Dermis microvascular lymphatic vessel endothelial cell (primary cell): ENCODE data around the gene TP53AIP1. TPM values are rescaled to one million over a fixed set of nuclear protein-coding genes. Genes with fewer than 3 reads are reported as not detected.

Experiments
- DNase-seq, 2 donors: peaks; one replicate each; pipeline versions ENCODE4 v3.0.0 to v3.0.0-alpha.2; 2010; ENCODE audit warnings: low read depth in 2 of 2
- total RNA-seq: library from RNA; depleted of rRNA; stranded (reverse); fragments of >200 nt; gene quantifications from 2 replicates; pipeline ENCODE4 v1.2.1, GENCODE V29; 2014

The TP53AIP1 gene, protein sequence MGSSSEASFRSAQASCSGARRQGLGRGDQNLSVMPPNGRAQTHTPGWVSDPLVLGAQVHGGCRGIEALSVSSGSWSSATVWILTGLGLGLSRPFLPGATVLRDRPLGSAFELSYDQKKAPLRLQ
- total RNA-seq, result not detected in 2 replicates

DNA sequence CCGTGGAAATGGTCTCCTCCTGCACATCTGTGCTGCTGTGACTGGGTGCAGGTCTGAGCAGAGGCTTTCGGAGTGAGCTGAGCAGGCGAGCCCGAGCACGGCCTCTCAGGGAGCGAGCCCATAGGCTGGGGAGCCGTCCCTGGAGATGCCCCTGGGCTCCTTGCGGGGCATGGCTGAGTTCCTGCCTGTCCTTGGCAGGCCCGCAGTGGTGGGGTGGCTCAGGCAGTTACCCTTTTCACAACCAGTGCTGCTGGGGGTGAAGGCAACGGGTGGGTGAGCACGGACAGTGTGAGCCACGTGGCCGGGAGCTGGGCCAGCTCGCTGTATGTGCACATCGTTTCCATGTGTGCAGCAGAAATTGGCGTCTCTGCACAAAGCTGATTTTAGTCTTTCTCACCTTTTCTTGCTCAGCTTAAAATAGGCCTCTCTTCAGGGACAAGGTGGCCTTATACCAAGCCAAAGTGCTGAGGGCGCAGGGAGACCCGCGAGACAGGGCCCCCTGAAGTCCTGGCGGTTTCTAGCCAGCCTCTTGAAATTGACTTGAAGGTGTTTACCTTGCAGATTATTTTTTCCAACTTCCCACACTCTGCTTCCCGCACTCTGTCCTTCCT, at the start of gene TP53AIP1:
Gene TP53AIP1, minus strand, starts transcription at position 55 of the 611 bp plus-strand sequence. CDS start 5,053 bp downstream, outside the sequence.
- no peak for DNase-seq

DNA sequence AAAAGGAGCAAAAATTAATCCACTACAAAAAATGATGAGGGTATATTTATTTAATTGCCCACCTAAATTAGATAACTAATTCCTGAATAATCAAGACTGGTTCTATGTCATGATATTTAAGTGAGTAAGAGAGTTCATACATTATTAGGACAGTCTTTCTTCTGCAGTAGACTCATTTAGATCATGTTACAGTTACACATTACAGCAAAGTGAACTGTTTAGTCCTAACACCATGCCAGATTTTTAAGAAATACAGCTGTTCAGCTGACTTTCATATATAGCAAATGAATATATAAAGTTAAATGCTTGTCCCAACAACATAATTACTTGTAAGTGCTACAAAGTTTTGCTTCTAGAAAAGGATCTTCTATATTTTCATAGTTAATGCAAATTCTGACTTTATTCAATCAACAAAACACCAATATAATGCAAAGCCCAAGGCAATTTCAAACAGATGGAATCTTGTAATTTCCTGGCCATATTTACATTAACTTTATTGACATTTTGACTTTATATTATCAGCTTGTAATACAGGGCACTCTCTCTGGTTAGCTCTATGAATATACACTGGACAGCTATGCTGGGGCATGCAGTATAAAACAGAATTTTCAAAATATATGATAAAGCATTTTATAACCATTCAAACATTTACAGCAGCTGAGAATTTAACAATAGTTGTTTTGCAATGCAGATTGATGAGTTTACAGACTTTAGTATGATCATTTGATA, 45.7 kb upstream of the TP53AIP1 start:
- DNase-seq, result no peak

DNA sequence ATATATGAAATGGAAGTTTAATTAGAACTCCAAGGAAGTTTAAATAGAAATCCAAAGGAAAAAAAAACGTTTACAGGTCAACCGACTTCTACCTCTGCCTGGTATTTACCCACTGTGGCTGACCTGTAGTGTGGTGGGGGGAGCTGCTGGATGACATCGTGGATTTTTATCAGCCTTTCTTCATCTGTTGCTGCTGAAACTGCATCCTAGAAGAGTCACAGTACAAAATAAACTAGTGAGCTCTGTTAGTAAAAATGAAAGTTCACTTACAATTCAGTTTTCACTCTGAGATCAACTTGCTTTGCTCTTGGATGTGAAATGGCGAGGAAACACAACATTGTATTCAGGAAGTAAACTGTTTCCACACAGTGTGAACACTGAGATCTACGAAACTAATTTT, 43.2 kb upstream of the TP53AIP1 start:
- DNase-seq, result no peak

DNA sequence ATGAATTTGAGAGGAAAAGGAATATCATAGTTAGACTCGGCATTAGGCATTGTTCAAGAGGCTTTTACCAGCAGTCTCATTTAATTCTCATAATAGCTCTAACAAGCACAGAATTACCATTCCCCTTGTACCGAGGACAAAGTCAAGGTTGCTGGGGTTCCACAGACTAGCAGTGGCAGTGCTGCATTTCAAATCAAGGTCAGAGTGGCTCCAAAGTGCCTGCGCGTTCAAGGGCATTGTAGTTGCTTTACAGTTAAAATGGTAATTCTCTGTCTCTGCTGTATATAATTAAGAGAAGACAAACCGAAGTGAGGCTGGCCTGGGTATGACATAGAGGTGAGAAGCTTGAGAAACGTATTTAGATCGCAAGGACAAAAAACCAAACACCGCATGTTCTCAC, 40.4 kb upstream of the TP53AIP1 start:
- DNase-seq, result no peak

DNA sequence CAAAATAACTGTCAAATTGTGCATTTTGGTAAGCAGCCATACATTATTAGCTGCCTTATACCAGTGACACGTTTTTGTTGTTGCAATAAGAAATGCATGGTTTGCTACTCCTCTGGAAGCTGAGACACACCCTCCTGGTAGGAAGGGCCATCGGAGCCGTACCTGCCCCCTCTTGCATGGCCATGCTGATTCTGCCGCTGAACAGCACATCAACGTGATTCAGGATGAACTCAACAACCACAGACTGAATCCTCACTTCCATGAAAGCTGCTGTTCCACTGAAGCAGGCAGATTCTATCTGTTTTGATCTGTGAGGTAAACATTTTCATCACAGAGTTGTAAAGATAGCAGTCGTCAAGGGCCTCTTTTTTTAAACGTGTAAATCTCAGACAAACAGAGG, 38.6 kb upstream of the TP53AIP1 start:
- no peak for DNase-seq

DNA sequence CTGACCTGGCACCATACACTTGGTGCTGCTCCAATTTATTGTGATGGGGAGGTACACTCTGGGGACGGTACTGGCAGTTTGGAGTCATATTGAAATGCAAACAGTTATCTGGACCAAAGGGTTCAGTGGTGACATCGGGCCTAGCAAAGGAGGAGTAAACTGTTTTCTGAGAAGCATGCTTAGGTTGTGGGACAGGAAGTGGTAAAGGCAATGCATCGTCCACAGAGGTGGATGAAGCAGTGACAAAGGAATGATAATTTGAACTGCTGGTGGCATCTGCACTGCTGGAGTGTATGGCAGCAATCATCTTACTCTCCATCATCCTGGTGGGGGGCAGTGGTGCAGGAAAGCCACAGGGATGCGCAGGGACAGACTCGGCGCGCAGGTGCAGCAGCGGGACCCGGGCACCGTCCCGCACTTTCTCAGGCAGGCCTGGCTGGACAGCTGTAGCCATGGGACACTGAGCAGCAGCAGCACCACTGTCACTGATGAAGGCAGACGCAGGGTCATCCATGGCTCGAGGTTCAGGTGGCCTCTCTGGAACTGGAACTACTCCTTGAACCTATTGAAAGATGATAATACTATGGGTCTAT, 28.0 kb upstream of the TP53AIP1 start:
- no peak for DNase-seq

DNA sequence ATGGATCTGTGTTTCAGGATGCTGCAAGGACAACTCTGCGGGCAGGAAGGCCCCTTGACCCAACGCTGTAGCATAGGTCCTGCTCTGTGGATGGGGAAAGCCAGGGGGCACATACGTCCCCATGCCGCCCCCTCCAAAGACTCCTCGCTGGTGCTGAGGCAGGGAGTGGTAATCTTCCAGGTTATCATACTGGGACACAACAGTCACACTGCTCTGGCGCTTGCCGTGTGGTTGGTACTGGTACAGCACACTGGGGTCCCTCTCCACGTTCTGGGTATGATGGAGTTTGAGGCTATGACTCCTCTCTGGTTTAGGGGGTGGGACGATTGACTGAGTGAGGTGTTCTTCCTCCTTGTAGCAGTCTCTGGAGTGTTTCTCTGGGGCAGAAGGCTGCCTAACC, 26.2 kb upstream of the TP53AIP1 start:
- DNase-seq, result no peak

DNA sequence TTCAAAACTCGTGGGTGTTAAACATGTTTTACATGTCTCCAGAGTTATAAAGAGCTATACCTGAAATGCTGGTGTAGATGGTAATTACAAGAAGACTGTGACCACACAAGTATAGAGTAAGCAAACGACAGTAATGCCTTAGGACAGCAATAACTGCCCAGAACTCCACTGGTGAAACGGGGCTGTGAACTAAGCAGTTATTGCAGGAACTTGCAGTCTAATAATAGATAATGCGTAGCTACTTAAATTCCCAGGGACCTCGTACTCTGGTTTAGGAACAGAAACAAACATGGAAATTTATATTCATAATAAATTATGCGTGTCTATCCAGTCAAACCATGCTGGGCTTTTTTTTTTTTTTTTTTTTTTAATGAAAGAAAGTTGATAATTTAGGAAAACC, 24.9 kb upstream of the TP53AIP1 start:
- DNase-seq, result no peak

DNA sequence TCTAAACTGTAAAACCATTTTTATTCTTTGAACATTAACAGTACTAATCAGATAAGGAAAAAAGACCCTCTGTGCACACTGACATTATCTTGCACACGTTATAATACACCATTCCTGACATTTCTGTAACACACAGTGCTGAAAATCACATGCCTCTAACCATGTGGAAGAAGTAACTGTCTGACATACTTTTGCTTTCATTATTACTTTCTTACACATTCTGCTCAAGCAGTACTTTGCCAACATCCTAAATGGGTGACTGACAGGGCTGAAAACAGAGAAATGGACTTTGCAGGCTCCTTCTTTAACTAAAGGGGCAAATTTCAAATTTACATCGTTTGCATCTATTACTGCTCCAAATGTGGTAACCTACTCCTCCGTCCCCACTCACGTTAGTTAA, 22.8 kb upstream of the TP53AIP1 start:
- no peak for DNase-seq

DNA sequence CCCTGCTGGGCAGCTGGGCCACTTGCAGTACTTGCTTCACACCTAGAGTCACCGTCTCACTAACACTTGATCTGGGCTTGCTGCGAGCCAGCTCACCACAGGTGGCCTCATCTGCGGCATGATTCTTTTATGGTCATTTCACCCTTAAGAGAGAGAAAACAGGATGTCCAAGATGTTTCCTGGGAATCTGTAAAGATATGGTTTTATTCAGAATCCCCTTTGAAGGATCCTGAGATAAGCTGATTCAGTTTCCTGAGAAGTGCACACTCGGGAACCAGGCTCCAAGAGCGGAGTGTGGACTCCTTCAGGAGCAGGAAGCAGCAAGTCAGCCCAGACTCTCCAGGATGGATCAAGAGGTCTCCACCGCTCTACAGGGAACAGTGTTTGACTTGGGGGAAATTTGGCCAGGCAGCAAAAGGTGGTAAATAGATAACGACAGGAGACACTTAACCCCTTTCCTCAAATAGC, 21.8 kb upstream of the TP53AIP1 start:
- DNase-seq, result peak in 1 of 2 donors; percentile 80

DNA sequence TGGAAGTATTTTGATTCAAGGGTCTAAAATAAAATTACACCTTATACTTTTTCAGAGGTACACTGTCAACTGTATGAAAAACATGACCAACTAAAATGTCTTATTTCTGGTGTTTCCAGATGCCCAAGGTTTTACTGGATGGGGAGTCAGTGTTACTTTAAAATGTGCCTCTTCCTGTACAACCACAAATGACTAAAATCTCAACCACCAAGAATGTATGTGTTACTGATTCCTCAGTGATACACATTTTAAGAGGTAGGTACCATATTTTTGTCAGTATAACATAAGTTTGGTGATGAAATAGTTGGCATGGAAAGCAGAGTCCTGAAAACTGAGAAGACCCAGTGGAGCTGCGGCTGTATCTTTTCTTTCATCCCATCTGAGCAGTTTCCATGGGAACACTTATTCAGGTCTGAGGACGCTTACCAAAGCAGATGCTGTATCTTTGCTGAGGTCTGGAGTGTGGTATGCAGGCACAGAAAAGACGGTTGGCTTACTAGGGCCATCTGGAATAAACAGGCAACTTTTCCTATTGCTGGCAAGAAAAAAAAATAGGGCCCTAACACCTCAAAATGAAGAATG, 21.2 kb upstream of the TP53AIP1 start:
- DNase-seq, result no peak

DNA sequence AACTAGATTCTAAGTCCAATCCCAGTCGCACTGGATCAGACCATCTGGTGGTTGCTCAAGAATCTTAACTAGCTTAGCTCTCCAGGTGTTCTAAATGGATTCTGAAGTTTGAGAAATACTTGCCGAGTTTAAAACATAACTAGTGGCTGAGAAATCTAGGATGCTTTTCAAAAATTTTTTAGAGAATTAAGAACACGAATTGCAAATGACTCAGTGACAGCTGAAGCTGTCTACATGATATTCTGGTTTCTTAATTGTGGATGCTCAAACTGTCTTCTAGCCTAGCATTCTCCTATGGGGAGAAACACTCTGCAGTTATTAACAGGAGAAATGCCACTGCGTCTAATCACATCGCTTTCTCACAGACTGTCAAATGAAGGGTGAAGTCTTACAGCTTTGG, 20.2 kb upstream of the TP53AIP1 start:
- DNase-seq, result no peak

DNA sequence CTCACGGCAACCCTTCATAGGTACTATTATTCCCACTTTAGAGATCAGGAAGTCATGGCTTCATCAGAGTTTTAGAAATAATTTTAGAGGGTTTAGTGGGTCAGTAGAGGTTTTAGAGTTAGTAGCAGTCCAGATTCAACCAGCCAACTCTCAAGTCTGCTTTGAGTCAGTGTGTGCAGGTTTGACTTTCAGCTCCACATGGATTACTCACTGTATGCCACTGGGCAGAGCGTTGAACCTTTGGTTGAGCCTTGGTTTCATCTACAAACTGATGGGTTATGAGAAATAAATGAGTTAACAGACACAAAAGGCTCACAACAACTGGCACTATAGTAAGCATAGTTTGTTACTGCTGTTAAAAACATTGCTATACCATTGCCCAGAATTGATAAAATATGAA, 19.0 kb upstream of the TP53AIP1 start:
- DNase-seq, result no peak

DNA sequence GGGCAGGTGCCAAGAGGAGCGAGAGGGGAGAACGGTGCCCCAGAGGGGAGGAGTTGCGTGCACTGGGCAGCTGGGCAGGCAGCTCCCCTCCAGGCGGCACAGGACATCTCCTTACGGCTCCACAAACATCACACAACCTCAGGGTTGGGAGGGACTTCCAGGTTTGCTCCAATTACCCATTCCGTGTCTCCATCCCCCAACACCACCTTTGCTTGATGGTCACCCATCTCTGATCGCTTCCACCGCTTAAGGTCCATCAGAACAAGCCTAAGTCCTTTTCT, 14.5 kb upstream of the TP53AIP1 start:
- DNase-seq, result no peak

DNA sequence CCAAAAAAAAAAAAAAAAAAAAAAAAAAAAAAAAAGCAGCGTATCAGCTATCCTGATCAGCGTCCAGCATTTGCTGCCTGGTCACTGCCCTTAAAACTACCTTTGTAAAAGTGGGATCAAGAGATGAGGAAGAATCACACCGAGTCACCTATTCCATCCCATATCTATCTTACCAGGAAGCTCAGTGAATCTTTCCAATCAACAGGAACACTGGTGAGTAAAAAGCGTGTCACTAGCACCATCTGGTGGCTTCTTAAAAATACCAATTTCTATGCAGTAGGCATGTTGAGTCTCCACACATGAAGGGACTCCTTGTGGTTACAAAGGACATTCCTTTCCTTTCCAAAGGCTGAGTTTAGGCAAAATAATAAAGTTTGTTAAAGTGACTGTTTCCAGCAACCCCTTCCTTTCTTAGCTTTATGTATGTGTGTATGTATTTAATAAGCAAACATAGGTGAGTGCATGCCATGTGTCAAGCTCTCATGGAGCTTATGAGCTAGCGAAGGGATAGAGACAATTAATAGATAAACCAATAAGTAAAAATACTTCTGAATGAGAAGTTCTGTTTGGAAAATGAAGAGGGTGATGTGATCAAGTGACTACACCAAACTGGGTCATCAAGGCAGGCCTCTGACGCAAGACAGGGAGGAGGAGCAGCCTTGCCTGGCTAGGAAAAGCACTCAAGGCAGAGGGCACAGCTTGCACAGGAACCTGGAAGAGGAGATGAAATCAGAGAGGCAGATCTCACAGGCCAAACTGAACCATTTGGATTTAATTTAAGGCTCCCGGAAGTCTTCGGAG, 13.9 kb upstream of the TP53AIP1 start:
- peak; percentile 64 to 77 for DNase-seq

DNA sequence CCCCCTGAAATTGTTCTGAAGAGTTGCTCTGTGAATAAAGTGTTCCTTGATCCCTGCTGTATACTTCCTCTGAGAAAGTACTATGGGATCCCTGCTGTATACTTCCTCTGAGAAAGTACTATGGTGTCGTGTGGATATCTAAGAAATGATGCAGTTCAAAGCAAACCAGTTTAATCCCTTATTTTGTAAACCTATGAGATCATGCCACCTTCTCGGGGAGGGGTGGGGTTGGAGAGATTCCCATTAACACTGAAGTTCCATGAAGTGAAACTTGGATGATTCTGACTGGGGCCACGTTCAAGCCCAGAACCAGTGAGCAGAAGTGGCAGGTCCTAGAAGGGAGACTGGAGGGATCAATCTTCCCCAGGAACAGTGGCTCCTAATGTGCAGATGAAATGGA, 13.0 kb upstream of the TP53AIP1 start:
- DNase-seq, result no peak

DNA sequence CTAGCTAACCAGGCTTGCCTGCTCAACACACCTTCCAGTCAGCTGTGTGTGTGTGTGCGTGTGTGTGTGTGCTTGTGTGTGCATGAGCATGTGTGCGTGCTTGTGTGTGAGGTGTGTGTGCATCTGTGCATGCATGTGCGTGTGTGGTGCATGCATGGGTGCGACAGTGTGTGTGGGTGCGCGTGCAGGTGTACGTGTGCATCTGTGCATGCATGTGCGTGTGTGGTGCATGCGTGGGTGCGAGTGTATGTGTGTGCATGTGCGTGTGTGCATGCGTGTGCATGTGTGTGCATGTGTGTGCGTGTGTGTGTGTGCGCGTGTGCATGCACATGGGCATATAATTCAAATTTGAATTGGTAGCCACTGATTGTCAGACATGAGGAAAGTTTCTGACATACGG, 10.5 kb upstream of the TP53AIP1 start:
- no peak for DNase-seq

DNA sequence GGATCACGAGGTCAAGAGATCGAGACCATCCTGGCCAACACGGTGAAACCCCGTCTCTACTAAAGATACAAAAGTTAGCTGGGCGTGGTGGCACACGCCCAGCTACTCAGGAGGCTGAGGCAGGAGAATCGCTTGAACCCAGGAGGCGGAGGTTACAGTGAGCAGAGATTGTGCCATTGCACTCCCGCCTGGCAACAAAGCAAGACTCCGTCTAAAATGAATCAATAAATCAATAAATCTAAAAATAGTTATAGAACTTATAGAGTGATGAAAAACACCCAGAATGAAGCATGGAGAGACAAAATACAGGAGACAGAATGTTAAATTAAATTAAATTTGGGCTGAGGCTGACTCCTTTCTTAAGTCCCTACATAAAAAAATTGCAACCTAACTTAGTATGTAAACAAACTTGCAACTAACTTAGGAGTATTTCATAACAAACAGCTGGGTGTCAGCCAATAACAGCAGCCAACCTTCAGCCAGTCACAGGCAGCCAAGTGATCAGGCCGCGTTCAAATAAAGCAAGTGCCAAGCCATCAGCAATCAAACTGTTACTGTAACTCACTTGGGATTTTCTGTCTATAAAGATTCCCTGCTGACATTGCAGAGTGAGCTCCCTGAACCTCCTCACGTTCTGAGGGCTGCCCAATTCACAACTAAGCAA, 7.3 kb upstream of the TP53AIP1 start:
- DNase-seq, result no peak

DNA sequence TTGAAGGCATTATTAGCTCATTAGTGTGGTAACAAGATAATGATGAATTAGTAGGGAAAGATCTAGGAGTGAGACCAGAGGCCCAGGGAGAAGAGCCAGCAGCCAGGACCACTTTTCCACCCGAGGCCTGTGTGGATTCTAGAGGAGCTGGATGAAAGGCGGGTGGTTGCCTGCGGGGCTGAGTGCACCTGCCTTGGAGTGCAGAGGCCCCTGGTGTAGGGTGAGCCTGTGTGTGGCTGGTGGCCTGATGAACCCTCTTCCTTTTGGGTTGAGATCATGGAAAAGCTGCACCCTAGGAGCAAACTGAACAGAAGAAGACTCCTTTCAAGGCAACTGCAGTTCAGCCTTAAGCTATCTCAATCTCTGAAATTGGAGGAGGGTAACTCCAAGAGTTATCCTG, 5.9 kb upstream of the TP53AIP1 start:
- peak in 1 of 2 donors; percentile 8 for DNase-seq

DNA sequence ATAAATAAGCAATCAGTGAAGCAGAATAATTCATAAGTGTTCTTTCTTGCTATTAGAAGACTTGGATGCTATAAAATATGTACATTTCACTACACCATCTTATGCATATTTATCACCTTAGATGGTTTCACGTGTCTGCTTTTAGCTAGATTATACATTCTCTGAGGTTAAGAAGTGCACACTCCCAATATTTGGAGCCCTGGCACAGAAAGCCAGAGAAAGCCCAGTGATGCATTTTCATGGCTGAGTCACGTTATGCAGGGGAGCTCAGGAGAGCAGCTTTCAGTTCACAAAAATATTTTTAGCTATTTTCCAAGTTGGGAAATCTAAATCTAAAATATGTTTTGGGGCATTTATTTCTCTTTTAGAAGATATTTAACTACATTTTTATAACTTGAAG, 5.1 kb upstream of the TP53AIP1 start:
- no peak for DNase-seq

DNA sequence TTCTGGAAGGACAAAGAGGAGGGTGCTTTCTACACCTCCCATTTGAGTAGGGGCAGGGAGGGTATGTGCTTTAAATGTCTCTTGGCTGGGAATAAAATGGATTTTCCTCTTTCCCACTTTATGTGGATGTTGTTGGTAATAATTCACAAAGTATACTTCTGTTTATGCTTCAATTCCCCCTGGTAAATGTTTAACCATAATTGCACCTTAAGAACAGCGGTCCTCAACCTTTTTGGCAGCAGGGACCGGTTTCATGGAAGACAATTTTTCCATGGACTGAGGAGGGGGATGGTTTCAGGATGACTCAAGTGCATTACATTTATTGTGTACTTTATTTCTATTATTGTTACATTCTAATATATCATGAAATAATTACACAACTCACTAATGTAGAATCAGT, 4.0 kb upstream of the TP53AIP1 start:
- no peak for DNase-seq
